ENCODE results near the gene PRPF18.
"Not testable (repeated sequence)": the region's sequence is repeated elsewhere in the genome, so short reads cannot be mapped to it uniquely, and the experiment has no call there.

Gene PRPF18, protein sequence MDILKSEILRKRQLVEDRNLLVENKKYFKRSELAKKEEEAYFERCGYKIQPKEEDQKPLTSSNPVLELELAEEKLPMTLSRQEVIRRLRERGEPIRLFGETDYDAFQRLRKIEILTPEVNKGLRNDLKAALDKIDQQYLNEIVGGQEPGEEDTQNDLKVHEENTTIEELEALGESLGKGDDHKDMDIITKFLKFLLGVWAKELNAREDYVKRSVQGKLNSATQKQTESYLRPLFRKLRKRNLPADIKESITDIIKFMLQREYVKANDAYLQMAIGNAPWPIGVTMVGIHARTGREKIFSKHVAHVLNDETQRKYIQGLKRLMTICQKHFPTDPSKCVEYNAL

DNA sequence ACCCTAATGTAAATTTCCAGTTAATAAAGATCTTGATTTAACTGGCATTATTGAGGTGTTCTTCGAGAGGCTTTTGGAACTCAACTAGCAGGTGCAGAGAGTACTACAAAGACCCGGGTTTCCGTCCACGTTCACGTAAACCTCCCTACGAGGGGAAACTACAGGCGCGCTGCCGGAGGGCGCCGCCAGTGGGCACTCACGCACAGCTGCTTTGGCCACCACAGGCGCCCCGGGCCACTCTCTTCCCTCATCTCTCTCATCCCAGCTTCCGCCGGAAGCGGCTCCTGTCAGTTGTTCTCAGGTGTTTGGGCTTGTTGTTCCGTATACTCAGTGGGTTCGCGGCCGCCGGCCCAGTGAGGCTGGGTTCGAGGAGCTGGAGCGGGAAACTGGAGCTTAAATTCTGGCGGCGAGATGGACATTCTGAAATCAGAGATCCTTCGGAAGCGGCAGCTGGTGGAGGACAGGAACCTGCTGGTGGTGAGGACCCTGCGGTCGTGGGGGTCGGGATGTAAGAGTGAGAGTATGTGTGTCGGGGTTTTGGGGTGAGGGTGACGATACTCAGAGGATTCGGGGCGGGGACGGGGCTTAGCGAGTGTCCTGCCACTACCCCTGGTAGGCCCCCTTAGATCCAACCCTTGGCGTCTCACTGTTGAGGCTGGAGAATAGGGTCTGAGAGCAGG lies at the start of gene PRPF18:
Gene PRPF18 (plus strand): TSS at position 290 of the 680 bp plus-strand sequence. CDS start 122 bp downstream, at position 412.
- DNase-seq = peak; percentile 89 to 93

DNA sequence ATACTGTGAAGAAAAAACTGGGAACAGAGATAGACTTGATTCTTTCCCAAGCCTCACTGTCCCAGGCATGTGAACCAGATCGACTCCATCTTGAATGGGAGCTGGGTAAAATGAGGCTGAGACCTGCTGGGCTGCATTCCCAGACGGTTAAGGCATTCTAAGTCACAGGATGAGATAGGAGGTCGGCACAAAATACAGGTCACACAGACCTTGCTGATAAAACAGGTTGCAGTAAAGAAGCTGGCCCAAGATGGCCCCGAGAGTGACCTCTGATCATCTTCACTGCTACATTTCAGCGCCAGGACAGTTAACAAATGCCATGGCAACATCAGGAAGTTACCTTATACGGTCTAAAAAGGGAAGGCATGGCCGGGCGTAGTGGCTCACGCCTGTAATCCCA lies 48.8 kb upstream of the PRPF18 start:
- DNase-seq = not testable (repeated sequence)

DNA sequence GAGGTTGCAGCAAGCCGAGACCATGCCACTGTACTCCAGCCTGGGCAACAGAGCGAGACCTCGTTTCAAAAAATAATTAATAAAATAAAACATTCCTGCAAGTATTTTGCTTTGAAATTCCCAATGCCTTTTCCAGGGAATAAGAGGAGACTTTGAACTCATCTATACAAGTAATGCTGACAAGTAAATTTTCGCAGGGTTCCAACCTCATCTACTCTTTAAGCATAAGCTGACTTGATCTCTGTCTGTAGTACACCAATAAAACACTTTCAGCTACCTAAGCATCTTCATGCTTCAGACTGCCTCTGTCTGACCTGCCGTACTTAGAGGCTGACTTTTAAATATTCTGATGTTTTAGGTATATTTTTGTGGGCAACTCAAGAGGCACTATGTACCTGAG lies 44.2 kb upstream of the PRPF18 start:
- DNase-seq = no peak

DNA sequence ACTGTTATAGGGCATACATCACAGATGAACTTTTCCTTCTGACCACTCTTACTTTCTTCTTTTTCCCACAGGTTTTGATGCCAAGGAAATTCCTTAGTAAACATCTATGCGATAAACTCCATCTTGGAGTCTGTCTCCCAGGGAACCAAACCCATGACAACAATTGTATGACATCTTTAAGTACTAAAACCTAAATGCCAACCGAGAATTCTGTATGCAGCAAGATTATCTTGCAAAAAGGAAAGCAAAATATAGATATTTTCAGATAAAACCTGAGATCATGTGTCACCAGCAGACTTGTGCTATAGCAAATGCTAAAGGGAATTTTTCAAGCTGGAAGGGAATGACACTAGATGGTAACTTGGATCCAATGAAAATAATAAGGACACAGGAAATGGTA lies 36.0 kb upstream of the PRPF18 start:
- no peak for DNase-seq

DNA sequence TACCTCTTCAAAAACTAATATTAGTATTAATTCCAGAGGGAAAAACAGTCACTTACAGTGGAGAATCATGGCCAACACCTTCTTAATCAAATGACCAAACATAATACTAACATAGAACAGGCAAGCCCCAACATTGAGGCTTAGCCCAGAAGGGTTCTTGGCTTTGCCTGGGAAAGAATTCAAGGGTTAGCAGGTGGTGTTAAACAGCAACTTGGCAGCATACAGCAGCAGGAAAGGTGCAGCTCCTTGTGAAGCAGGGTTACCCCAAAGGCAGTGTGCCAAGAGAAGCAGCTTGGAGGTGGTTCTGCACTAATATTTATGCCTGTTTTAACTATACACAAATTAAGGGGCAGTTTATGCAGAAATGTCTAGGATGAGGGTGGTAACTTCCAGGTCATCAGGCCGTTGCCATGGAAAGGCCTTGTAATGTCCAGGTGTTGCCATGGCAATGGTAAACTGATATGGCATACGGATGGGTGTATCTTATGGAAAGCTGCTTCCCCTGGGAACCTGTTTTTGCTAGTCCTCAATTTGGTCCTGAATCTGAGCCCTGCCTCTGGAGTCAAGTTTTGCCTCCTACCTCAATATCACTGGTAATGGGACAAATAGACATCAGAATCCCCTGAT lies 30.8 kb upstream of the PRPF18 start:
- DNase-seq = no peak

DNA sequence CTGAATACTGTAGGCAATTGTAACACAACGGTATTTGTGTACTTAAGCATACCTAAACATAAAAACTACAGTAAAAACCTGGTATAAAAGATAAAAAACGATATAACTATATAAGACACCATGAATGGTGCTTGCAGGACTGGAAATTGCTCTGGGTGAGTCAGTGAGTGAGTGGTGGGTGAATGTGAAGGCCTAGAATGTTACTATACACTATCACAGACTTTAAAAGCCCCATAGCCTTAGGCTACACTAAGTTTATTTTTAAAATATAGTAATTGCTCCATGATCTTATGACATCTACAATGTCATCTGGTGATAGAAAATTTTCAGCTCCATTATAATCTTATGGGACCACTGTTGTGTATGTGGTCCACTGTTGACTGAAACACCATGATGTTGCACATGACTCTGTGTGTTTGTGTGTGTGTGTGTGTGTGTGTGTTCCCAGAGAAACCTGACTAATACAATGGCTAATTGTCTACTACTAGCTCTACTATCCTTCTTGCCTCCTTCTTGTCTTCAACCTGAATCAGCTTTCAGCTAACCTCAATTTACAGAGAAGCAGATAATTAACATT lies 27.6 kb upstream of the PRPF18 start:
- DNase-seq = no peak

DNA sequence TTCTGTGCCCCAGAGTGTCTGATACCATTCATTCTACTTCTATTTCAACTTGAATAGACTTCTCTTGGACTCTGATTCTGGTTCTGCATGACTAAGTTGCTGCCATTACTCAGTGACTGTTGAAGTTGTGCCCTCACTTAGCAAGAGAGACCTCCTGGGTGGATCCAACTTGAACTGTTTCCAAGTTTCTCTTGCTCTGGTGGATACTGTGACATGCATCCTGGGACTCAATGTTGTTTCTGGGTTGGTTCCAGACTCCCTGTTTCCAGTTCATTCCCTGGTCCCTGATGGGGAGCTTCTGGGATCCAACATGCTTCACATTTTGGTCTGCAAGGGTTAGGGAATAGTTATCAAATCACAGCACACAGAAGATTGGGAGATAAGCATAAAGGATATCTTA lies 26.2 kb upstream of the PRPF18 start:
- DNase-seq = no peak

DNA sequence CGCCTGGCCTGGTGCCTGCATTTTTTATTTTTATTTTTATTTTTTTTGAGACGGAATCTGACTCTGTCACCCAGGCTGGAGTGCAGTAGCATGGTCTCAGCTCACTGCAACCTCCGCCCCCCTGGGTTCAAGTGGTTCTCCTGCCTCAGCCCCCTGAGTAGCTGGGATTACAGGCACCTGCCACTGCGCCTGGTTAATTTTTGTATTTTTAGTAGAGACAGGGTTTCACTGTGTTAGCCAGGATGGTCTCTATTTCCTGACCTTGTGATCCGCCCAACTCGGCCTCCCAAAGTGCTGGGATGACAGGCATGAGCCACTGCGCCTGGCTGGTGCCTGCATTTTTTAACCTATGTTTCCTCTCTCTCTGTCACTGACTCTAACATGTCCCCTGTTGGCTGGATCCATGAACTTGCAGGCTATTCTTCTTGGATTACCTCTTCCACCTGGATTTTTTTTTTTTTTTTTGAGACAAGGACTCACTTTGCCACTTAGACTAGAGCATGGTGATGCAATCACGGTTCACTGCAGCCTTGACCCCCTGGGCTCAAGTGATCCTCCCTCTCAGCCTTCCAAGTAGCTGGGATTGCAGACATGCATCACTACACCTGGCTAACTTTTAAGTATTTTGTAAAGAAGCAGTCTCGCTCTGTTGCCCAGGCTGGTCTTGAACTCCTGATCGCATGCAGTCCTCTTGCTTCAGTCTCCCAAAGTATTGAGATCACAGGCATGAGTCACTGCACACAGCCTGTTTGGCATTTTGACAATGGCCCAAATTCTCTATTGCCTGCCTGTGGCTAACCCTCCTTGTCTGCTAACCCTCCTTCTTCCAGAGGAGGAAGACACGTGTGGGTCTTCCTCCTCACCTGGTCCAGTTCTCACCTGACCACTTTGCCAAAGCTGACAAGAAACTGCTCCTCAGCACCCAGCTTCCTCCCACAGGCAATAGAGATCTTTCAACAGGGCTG lies 23.0 kb upstream of the PRPF18 start:
- DNase-seq = no peak

DNA sequence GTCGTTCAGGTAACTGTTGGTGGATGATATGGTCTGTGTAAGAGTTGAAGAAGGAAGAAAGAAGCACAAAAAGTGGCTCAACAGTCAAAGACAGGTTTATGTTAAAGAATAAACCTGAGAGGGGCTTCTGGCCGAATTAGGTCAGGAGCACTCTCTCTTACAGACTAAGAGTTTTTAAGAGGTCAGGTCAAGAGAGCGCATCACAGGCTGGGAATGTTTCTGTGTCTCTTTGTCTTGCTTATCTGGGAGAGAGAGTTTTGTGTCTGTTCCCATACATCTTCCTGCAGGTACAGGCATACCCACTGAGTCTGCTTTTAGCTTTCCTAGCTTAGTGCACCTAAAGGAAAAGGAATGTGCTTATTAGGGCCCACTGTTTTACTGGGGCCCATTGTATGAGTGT lies 22.2 kb upstream of the PRPF18 start:
- no peak for DNase-seq

DNA sequence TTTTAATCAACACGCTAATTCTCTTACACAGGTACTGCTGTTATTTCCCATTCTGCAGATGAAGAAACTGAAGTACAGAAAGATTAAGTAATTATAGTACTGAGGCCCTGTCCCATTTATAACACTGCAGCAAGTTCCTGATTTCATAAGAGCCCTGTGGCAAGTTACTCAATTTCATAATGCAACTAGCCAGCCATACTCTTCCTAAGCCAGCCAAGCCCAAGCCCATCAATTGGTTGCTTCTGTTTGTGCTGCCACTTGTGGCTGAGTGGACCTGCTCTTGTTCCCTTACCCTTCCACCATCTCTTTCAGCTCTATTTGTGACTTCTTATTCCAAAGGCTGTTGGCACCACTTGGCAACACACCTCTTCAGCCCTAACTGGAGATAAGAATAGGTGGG lies 19.7 kb upstream of the PRPF18 start:
- DNase-seq = no peak

DNA sequence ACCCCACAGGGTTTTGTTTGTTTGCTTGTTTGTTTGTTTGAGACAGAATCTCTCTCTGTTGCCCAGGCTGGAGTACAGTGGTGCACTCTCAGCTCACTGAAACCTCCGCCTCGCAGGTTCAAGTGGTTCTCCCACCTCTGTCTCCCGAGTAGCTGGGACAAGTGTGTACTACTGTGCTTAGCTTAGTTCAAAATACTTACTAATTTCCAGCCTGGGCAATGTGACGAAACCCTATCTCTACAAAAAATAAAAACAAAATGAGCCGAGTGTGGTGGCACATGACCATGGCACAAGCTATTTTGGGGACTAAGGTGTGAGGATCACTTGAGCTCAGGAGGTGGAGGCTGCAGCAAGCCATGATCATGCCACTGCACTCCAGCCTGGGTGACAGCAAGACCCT lies 15.2 kb upstream of the PRPF18 start:
- DNase-seq = no peak

DNA sequence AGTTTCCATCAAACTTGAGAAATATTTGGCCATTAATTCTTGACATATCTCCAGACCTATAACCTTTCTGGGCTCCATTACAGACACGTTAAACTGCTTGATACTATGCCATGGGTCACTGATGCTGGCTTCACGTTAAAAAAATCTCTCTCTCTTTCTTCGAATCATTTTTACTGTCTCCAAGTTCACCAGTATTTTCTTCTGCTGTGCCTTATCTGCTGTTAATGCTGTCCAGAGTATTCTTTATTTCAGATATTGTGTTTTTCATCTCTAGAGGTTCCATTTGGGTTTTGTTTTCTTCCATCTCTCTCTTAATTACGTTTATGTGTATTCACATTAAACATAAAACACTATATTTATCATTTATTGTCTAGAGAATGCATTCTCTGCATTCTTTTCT lies 12.8 kb upstream of the PRPF18 start:
- no peak for DNase-seq

DNA sequence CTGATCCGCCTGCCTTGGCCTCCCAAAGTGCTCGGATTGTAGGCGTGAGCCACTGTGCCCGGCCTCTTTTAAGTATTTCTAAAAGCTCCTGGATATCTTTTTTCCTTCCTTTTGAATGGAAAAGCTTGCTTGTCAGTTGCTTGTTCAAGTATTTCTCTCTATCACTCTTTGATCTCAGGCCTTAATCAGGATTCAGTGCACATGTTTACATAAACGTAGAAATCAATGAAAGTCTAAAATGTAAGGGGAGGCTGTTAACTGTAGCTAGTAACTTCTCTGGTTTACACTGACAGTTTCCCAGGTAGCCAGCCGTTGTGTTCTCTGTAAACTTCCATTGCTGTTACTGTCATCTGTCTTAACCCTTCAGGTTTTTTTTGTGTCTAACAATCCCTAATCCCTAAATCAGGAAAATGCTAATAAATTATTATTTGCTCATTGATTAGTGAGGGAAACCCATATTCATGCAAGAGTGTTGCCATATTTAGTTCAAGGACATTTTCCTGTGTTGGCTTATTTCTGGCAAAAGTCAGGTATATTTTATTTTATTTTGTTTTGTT lies 1.5 kb upstream of the PRPF18 start:
- no peak for DNase-seq

DNA sequence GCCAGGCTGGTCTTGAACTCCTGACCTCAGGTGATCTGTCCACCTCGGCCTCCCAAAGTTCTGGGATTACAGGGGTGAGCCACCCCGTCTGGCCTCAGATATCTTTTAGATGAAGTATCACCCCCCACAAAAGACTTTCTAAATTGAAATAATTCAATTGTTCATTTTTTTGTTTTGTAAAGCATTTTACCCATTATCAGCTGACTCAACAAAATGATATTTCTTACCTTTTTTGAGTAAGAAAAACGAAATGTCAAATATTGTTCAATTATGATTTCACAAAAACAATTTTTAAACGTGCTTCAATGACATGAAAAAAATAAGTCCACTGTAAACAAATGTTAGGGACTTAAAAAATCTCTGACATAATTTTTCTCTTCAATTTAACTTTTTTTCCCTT lies 822 bp upstream of the PRPF18 start:
- no peak for DNase-seq

DNA sequence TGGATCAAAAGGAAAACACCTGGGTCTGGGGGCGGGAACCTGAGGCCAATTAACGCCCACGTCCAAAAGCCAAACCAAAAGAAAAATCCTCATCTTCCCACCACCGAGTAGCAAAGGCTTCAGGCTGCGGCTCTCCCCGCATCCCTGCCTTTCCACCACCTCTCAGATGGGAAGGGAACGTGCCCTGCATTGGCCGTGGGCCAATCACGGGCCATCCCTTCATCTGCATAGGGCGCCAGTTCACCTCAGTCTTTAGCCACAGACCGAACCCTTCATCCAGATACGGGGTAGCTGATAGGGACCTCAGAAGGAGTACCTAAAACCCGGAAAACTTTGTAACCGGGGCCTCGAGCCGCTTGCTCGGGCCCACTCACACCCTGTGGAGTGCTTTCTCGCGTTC lies 626 bp downstream of the PRPF18 start:
- no peak for DNase-seq

DNA sequence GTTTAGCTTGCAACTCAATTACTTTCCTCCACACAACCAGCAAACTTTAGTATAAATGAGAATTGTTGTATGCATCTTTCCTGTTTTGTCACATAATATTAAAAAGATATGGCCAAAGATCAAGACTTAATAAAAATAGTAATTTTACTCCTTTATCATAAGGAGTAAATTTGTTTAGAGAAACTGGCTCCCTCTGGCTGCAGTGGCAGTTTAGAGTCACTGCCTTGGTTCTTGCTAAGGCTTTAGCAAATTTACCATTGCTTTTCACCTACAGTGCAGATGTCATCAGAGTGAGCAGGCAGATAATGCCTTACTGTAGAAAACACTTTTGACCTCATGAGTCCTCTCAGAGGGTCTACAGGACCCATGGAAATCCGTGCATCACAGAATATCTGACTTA lies 2.6 kb downstream of the PRPF18 start:
- no peak for DNase-seq

DNA sequence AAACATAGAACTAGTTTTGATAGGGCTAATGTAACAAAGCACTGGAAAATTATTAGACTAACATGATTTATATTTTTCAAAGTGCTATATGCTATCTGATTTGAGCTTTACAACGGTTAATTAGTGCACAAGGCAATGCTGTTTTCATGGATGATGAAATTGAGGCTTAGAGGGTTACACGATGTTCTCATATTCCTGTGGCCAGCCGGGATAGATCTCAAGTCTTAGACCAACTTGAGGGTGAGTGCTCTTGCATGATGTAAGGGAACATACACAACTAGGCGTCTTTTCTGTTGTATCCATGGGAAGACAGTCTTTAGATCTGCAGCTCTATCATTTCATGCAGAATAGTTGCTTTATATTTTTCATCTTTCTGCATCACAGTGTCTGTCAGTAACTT lies 4.1 kb downstream of the PRPF18 start:
- no peak for DNase-seq

DNA sequence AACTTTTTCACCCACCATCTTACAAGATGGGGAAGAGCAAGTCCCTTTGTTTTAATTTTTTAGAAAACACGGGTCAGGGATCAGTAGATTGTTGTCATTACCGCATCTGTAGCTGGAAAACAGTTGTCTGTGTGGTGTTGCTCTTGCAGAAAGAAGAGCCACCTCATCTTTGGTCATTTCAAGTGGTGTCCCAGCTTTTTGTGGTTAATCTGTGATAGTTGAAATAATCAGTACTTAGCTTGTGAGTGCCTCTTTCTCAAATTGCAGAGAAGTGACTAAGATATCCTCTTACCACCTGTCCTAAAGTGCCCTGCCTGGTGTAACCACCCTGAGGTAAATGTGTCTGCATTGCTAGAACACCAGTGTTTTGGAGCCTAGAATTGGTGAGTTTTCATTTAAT lies 5.5 kb downstream of the PRPF18 start:
- no peak for DNase-seq

DNA sequence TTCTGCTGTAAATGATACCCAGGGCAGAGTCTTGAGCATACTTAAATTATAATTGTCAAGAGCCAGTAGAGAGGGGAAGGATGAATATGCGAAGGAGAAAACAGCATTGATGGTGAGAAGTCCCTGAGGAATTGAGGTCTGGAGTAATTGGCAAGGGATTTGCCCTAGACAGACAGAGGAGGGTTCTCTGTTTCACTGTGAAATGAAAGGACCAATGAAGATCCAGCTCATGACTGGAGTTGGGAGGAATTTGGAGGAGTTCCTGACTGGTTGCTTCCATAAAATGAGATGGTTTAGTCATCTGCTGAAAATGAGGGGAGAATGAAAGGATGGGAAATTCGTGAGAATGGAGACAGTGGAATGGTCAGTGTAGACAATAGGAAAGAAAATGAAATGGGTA lies 6.8 kb downstream of the PRPF18 start:
- DNase-seq = no peak

DNA sequence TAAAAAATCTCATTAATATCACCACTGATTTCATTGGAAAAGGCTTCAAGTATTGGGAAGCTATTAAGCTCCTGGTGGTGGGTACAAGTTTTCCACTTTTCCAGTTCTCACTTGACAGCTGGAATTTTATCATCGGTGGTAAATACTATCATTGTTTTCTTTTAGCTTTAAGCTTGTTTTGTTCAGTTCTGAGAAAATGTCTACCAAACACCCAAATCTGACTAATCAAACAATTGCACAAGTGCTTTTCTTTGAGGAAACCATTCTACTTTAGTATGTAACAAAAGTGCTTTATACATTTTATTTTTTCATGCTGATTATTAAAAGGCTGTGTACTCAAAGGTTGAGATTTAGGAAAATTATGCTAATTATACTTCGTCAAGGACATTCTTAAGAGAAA lies 7.9 kb downstream of the PRPF18 start:
- no peak for DNase-seq

DNA sequence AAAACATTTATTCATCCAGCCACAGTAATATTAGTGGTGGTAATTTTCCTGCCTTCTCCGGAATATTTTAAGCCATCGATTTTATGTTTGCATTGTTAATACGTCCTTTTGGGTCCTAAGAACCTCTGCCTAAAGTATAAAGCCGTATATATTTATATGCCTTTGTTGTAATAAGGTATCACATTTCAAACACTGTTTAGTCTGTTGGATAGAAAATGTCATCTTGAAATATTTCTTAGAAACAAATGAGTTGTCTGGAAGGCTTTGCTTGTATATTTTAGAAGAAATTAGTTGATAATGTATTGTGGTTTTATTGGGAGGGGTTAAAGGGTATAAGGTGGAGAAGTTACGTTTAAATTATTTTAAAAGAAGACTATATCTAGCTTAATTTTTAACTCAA lies 11.1 kb downstream of the PRPF18 start:
- no peak for DNase-seq

DNA sequence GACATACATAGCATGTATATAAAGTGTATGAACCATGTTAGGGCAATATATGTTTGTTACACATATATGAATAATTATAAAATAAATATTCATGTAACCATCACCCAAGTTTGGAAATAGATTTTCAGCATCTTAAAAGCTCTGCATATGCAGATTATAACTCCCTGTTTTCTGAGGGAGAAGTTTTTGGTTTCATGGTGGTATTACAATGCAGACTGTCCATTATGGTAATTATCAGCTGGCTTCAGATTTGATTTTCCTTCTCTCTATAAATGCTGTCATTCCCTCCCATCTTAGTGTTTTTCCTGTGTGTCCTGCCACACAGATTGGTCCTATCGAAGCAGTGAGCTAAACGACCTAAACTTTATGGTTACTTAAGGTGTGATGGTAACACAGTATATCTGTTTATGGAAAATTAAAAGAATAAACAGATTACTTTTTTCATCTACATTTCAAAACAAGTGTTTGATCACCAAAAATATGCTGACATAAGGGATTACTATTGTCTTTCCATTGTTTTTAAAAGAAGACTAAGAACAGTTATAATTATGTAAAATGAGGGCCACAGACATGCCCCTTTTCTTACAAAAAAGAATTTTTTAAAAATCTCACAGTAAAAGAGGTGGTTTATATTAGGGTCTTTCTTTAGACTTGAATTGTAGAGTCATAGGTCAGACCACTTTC lies 17.7 kb downstream of the PRPF18 start:
- no peak for DNase-seq

Measured in stimulated activated CD4-positive, alpha-beta T cell treated with anti-CD3 and anti-CD28 coated beads, Interleukin-2, amount 100 ng/mL, for 48 hours (primary cell).